SK-N-SH (cell line): Measurements from ENCODE around the gene KCNAB1. TPM values are rescaled to one million over a fixed set of nuclear protein-coding genes. Genes with fewer than 3 reads are reported as not detected.

Experiments
- CHD2 ChIP-seq: fragments of 150-350 bp; IDR thresholded peaks from 2 replicates; pipeline ENCODE4 v1.6.1; 2018; ENCODE audit warnings: low read length; ENCODE audit not compliant: partially characterized antibody
- ELF1 ChIP-seq: IDR thresholded peaks from 2 replicates; pipeline ENCODE4 v1.4.0; 2012
- EP300 ChIP-seq, 2 experiments: IDR thresholded peaks; 2 replicates each; pipeline versions ENCODE4 v1.4.0 to v1.6.1; 2012; ENCODE audit warnings: borderline replicate concordance in 1 of 2, low read depth in 1 of 2, low read length in 1 of 2
- FOSL2 ChIP-seq: IDR thresholded peaks from 2 replicates; pipeline ENCODE4 v1.4.0; 2012; ENCODE audit warnings: low read depth, mild to moderate bottlenecking, moderate library complexity, borderline replicate concordance
- FOXJ3 ChIP-seq: sonication (generic); formaldehyde crosslinking; IDR thresholded peaks from 2 replicates; pipeline ENCODE4 v1.5.1; 2020; ENCODE audit warnings: mild to moderate bottlenecking, missing genetic modification reagents
- FOXM1 ChIP-seq: IDR thresholded peaks from 2 replicates; pipeline ENCODE4 v1.4.0; 2012; ENCODE audit warnings: low read depth, mild to moderate bottlenecking
- GATA2 ChIP-seq: sonication (generic); formaldehyde crosslinking; IDR thresholded peaks from 2 replicates; pipeline ENCODE4 v1.5.0; 2020; ENCODE audit warnings: mild to moderate bottlenecking, missing genetic modification reagents
- MEF2A ChIP-seq: IDR thresholded peaks from 2 replicates; pipeline ENCODE4 v1.4.0; 2012; ENCODE audit warnings: low read depth, borderline replicate concordance
- MXI1 ChIP-seq: IDR thresholded peaks from 2 replicates; pipeline ENCODE4 v1.6.1; 2012; ENCODE audit warnings: mild to moderate bottlenecking, low read depth, low read length, improper control_type of control experiment
- RAD21 ChIP-seq: IDR thresholded peaks from 2 replicates; pipeline ENCODE4 v1.6.1; 2012; ENCODE audit warnings: mild to moderate bottlenecking, low read length
- RCOR1 ChIP-seq: fragments of 150-350 bp; IDR thresholded peaks from 2 replicates; pipeline ENCODE4 v1.6.1; 2017; ENCODE audit warnings: antibody characterized with exemption, low read length
- SIN3A ChIP-seq: IDR thresholded peaks from 2 replicates; pipeline ENCODE4 v1.6.1; 2012; ENCODE audit warnings: low read depth, mild to moderate bottlenecking, low read length, moderate library complexity, borderline replicate concordance
- SMC3 ChIP-seq: IDR thresholded peaks from 2 replicates; pipeline ENCODE4 v1.6.1; 2012; ENCODE audit warnings: low read depth, low read length, improper control_type of control experiment
- TAF1 ChIP-seq: IDR thresholded peaks from 2 replicates; pipeline ENCODE4 v1.6.1; 2012; ENCODE audit warnings: low read depth, mild to moderate bottlenecking, low read length, moderate library complexity, borderline replicate concordance
- TCF12 ChIP-seq: IDR thresholded peaks from 2 replicates; pipeline ENCODE4 v1.4.0; 2012
- TEAD4 ChIP-seq: IDR thresholded peaks from 2 replicates; pipeline ENCODE4 v1.4.0; 2012; ENCODE audit warnings: mild to moderate bottlenecking, borderline replicate concordance; ENCODE audit not compliant: insufficient read depth
- USF1 ChIP-seq: IDR thresholded peaks from 2 replicates; pipeline ENCODE4 v1.4.0; 2012; ENCODE audit warnings: low read depth, borderline replicate concordance
- YY1 ChIP-seq: IDR thresholded peaks from 2 replicates; pipeline ENCODE4 v1.4.0; 2012; ENCODE audit warnings: low read depth, mild to moderate bottlenecking
- polyA plus RNA-seq, 3 experiments: library from polyadenylated mRNA; depleted of rRNA; stranded (reverse); fragments of >200 nt; gene quantifications; 2 replicates each; pipeline ENCODE4 v1.2.3, GENCODE V29; 2012
- TF ChIP-seq, protein P1 (sequence below): fragments of 150-350 bp; IDR thresholded peaks from 2 replicates; pipeline ENCODE4 v1.6.1; 2017; ENCODE audit warnings: antibody characterized with exemption, low read length, low read depth, borderline replicate concordance
- TF ChIP-seq, protein P2 (sequence below): IDR thresholded peaks from 2 replicates; pipeline ENCODE4 v1.4.0; 2012; ENCODE audit warnings: low read depth, borderline replicate concordance
- TF ChIP-seq, protein P3 (sequence below): IDR thresholded peaks from 2 replicates; pipeline ENCODE4; 2012

The KCNAB1 gene
- polyA plus RNA-seq, 1 of the 3 experiments (the other 2 are of a cell fraction) = 82.1 TPM

DNA sequence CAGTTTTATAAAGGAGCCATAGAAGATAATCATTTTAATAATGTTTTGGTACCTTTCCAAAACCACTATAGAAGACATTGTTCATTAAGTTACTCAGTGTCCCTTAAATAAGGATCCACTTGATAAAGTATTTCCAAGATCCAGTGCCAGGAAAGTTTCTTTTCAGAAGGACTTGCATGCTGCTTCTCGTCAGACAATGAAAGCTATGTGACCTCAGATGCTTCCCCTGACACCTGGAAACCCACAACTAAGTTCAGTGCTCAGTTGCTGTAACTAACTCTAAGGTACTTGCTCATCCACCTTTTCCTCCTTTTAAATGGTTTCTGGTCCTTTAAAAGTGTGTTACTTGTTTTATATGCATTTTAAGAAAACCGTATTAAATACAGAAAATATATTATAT lies 427.3 kb downstream of the KCNAB1 start (continued):
- TF ChIP-seq SIN3A (no peak), CHD2 (no peak), MXI1 (no peak), TAF1 (no peak), YY1 (no peak), EP300 (IDR thresholded peaks at IDR 0.05; ENCODE audit: borderline replicate concordance in 1 of 2, low read depth in 1 of 2, low read length in 1 of 2) (peak in 1 of 2 experiments; percentile 13; a peak in 1 of 4 replicates), TCF12 (peak; percentile 57; the same call in 1 of the 2 replicates), GATA2 (no peak), RAD21 (no peak), FOSL2 (no peak), USF1 (no peak), TEAD4 (no peak), RCOR1 (no peak), ELF1 (no peak), SMC3 (no peak), MEF2A (no peak), FOXM1 (no peak), FOXJ3 (CRISPR knock-in tag) (no peak)
- TF ChIP-seq, protein P1, sequence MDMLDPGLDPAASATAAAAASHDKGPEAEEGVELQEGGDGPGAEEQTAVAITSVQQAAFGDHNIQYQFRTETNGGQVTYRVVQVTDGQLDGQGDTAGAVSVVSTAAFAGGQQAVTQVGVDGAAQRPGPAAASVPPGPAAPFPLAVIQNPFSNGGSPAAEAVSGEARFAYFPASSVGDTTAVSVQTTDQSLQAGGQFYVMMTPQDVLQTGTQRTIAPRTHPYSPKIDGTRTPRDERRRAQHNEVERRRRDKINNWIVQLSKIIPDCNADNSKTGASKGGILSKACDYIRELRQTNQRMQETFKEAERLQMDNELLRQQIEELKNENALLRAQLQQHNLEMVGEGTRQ = no peak
- TF ChIP-seq, protein P2, sequence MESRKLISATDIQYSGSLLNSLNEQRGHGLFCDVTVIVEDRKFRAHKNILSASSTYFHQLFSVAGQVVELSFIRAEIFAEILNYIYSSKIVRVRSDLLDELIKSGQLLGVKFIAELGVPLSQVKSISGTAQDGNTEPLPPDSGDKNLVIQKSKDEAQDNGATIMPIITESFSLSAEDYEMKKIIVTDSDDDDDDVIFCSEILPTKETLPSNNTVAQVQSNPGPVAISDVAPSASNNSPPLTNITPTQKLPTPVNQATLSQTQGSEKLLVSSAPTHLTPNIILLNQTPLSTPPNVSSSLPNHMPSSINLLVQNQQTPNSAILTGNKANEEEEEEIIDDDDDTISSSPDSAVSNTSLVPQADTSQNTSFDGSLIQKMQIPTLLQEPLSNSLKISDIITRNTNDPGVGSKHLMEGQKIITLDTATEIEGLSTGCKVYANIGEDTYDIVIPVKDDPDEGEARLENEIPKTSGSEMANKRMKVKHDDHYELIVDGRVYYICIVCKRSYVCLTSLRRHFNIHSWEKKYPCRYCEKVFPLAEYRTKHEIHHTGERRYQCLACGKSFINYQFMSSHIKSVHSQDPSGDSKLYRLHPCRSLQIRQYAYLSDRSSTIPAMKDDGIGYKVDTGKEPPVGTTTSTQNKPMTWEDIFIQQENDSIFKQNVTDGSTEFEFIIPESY = no peak
- TF ChIP-seq, protein P3, sequence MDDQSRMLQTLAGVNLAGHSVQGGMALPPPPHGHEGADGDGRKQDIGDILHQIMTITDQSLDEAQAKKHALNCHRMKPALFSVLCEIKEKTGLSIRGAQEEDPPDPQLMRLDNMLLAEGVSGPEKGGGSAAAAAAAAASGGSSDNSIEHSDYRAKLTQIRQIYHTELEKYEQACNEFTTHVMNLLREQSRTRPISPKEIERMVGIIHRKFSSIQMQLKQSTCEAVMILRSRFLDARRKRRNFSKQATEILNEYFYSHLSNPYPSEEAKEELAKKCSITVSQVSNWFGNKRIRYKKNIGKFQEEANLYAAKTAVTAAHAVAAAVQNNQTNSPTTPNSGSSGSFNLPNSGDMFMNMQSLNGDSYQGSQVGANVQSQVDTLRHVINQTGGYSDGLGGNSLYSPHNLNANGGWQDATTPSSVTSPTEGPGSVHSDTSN = peak; percentile 38; the same call in 1 of the 2 replicates
